HCT116 (cell line): Measurements from ENCODE around the gene ST3GAL3. TPM values are rescaled to one million over a fixed set of nuclear protein-coding genes. Genes with fewer than 3 reads are reported as not detected.

Experiments used
- ATAC-seq: fragments of 200-7000 bp; cut with Tn5 transposase; 2 replicates; pipeline ENCODE4 v1.9.1; 2020; ENCODE audit warnings: mild to moderate bottlenecking, moderate library complexity
- BruUV-seq: library from RNA; stranded (reverse); fragments of 400-500 nt; replicated peaks from 2 replicates; lab custom pipeline; 2021; lab: Mats Ljungman, UMichigan
- CTCF ChIA-PET: fragments of 300-600 bp; sonication (Branson Sonifier 250); formaldehyde crosslinking; loops from one replicate; lab custom pipeline; 2021; ENCODE audit warnings: antibody characterized with exemption; lab: Charles Lee
- POLR2A ChIA-PET: fragments of 300-600, 350-600 bp; sonication (Branson Sonifier 250); formaldehyde crosslinking; loops from one replicate; lab custom pipeline; 2021; ENCODE audit warnings: antibody characterized with exemption; lab: Charles Lee
- RAD21 ChIA-PET, 2 experiments: fragments of 300-600 bp; sonication (Branson Sonifier 250); formaldehyde crosslinking; loops; one replicate each; lab custom pipeline; 2023; ENCODE audit warnings: low total read pairs in 2 of 2; ENCODE audit not compliant: uncharacterized antibody in 2 of 2, unreplicated experiment in 2 of 2, low non-redundant PET in 1 of 2; lab: Charles Lee
- DNase-seq: peaks from one replicate; pipeline ENCODE4 v3.0.0-alpha.2; 2010; ENCODE audit warnings: low read depth, low spot score
- H2AFZ ChIP-seq: fragments of 200-600 bp; shearing (Covaris generic), sonication (generic); 2 replicates; pipeline ENCODE4 v1.6.1; 2017; ENCODE audit warnings: low read depth, mixed run types, mixed read lengths, antibody characterized with exemption, low read length; ENCODE audit not compliant: poor library complexity, severe bottlenecking
- H3K27ac ChIP-seq: 2 replicates; pipeline ENCODE4 v1.5.1; 2012; ENCODE audit warnings: low read depth, low read length
- H3K27me3 ChIP-seq: fragments of 200-600 bp; sonication (generic); 2 replicates; pipeline ENCODE4 v1.6.1; 2016; ENCODE audit warnings: mixed run types, low read length, mixed read lengths; ENCODE audit not compliant: insufficient read depth
- H3K36me3 ChIP-seq, 2 experiments: fragments of 200-500 bp in 1 of 2; fragments of 200-600 bp in 1 of 2; sonication (Bioruptor generic) in 1 of 2; sonication (generic) in 1 of 2; 2 replicates each; pipeline versions ENCODE4 v1.5.1 to v1.6.1; 2014 to 2016; ENCODE audit warnings: low read length in 2 of 2, inconsistent platforms in 1 of 2, mixed read lengths in 1 of 2, mixed run types in 1 of 2; ENCODE audit not compliant: insufficient read depth in 2 of 2, control insufficient read depth in 1 of 2
- H3K4me1 ChIP-seq, 2 experiments: fragments of 200-600 bp in 1 of 2; sonication (generic) in 1 of 2; 2 replicates each; pipeline versions ENCODE4 v1.5.1 to v1.6.1; 2012 to 2017; ENCODE audit warnings: low read length in 2 of 2, inconsistent platforms in 1 of 2, mild to moderate bottlenecking in 1 of 2, mixed read lengths in 1 of 2, mixed run types in 1 of 2, moderate library complexity in 1 of 2; ENCODE audit not compliant: insufficient read depth in 2 of 2, control insufficient read depth in 1 of 2
- H3K4me2 ChIP-seq: fragments of 200-600 bp; sonication (generic); 2 replicates; pipeline ENCODE4 v1.6.1; 2017; ENCODE audit warnings: mixed run types, low read length, mixed read lengths
- H3K4me3 ChIP-seq, 2 experiments: fragments of 200-600 bp in 1 of 2; sonication (generic) in 1 of 2; replicated peaks in 1 of 2; 2 replicates each; pipeline ENCODE4 v1.5.1; 2011 to 2016; ENCODE audit warnings: low read length in 2 of 2, control low read depth in 1 of 2, low read depth in 1 of 2, mild to moderate bottlenecking in 1 of 2, mixed read lengths in 1 of 2, mixed run types in 1 of 2
- H3K79me2 ChIP-seq: fragments of 200-600 bp; sonication (generic); 2 replicates; pipeline ENCODE4 v1.6.1; 2017; ENCODE audit warnings: mild to moderate bottlenecking, mixed run types, low read length, moderate library complexity, mixed read lengths; ENCODE audit not compliant: insufficient read depth
- H3K9ac ChIP-seq: fragments of 200-600 bp; sonication (generic); 2 replicates; pipeline ENCODE4 v1.6.1; 2016; ENCODE audit warnings: low read length, mixed read lengths
- H3K9me2 ChIP-seq: fragments of 200-600 bp; sonication (generic), shearing (Covaris generic); 2 replicates; pipeline ENCODE4 v1.6.1; 2017; ENCODE audit warnings: mixed run types, mild to moderate bottlenecking, moderate library complexity; ENCODE audit not compliant: insufficient read depth
- H3K9me3 ChIP-seq, 2 experiments: fragments of 200-500 bp in 1 of 2; fragments of 200-600 bp in 1 of 2; sonication (Bioruptor generic) in 1 of 2; sonication (generic) in 1 of 2; 2 replicates each; pipeline ENCODE4 v1.6.1; 2014 to 2017; ENCODE audit warnings: low read length in 2 of 2, mixed read lengths in 2 of 2, inconsistent platforms in 1 of 2, low read depth in 1 of 2, mild to moderate bottlenecking in 1 of 2, mixed run types in 1 of 2, moderate library complexity in 1 of 2; ENCODE audit not compliant: control insufficient read depth in 1 of 2, insufficient read depth in 1 of 2
- H4K20me1 ChIP-seq: fragments of 200-600 bp; sonication (generic), shearing (Covaris generic); 2 replicates; pipeline ENCODE4 v1.6.1; 2017; ENCODE audit warnings: mixed run types, mild to moderate bottlenecking, moderate library complexity; ENCODE audit not compliant: insufficient read depth
- CBX3 ChIP-seq: IDR thresholded peaks from 2 replicates; pipeline ENCODE4 v1.6.1; 2012; ENCODE audit warnings: low read depth
- CEBPB ChIP-seq: IDR thresholded peaks from 2 replicates; pipeline ENCODE4 v1.6.1; 2012; ENCODE audit warnings: low read depth
- CTCF ChIP-seq, 3 experiments: fragments of 200-600 bp in 1 of 3; sonication (generic) in 1 of 3; IDR thresholded peaks in 2 of 3; conservative IDR thresholded peaks in 1 of 3; 2 replicates each; pipeline ENCODE4 v1.5.1; 2012 to 2017; ENCODE audit warnings: low read depth in 2 of 3, low read length in 2 of 3, antibody characterized with exemption in 1 of 3, borderline replicate concordance in 1 of 3, control low read depth in 1 of 3, mild to moderate bottlenecking in 1 of 3, mixed read lengths in 1 of 3, mixed run types in 1 of 3, moderate library complexity in 1 of 3; ENCODE audit not compliant: insufficient read depth in 1 of 3
- FOSL1 ChIP-seq: IDR thresholded peaks from 2 replicates; pipeline ENCODE4 v1.6.1; 2012; ENCODE audit warnings: low read depth
- JUND ChIP-seq: IDR thresholded peaks from 2 replicates; pipeline ENCODE4 v1.6.1; 2012
- POLR2A ChIP-seq: IDR thresholded peaks from 2 replicates; pipeline ENCODE4 v1.7.0; 2011; ENCODE audit warnings: borderline replicate concordance; ENCODE audit not compliant: insufficient read depth, insufficient read length; ENCODE audit errors: extremely low read depth
- POLR2AphosphoS5 ChIP-seq: IDR thresholded peaks from 2 replicates; pipeline ENCODE4 v1.6.1; 2011; ENCODE audit warnings: mild to moderate bottlenecking, low read depth, low read length, moderate library complexity
- REST ChIP-seq: IDR thresholded peaks from 2 replicates; pipeline ENCODE4 v1.6.1; 2012; ENCODE audit warnings: low read depth
- SP1 ChIP-seq: IDR thresholded peaks from 2 replicates; pipeline ENCODE4 v1.6.1; 2012; ENCODE audit warnings: low read depth
- SRF ChIP-seq: IDR thresholded peaks from 2 replicates; pipeline ENCODE4 v1.6.1; 2012; ENCODE audit warnings: low read depth
- YY1 ChIP-seq: IDR thresholded peaks from 2 replicates; pipeline ENCODE4 v1.6.1; 2011; ENCODE audit warnings: low read length, low read depth, moderate library complexity, mild to moderate bottlenecking; ENCODE audit not compliant: insufficient replicate concordance; ENCODE audit errors: extremely low read depth
- ZBTB33 ChIP-seq: IDR thresholded peaks from 2 replicates; pipeline ENCODE4 v1.6.1; 2011; ENCODE audit warnings: mild to moderate bottlenecking, low read length, moderate library complexity; ENCODE audit not compliant: insufficient replicate concordance; ENCODE audit errors: extremely low read depth
- intact Hi-C: fragments of 100-400 bp; cut with micrococcal nuclease; formaldehyde crosslinking; loops from 2 replicates; pipeline ENCODE4 v1.10.0; 2022
- total RNA-seq: library from RNA; stranded (reverse); gene quantifications from one replicate; pipeline ENCODE4 v1.2.1, GENCODE V29; 2021; ENCODE audit not compliant: unreplicated experiment
- TF ChIP-seq, protein P1 (sequence below): IDR thresholded peaks from 2 replicates; pipeline ENCODE4 v1.6.1; 2012

ST3GAL3 gene
- total RNA-seq, 1 experiment from 2014 or later = 7.2 TPM

DNA sequence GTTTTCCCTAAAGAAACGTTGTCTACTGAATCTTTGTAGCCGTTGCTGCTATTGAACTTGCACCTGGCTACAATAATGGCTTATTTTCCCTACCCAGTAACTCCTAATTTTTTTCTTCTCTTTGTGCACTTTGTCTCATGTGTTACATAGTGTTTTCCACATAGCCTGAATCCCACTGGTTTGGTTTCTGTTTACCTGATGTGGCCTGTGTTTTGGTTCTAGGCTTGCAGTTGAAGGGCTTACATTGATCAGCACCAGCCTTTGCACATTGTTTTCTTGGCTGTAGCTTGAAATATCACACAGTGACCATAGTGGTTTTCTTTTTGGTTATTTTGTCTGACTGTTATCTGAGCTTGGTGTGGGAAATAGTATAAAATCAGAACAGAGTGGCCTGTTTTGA is 29.5 kb downstream of the ST3GAL3 start:
- Histone ChIP-seq H3K4me3 (no peak overlapping the region), H3K4me1 (no peaks in the 10 kb centered on the region), H3K9me3 (no peaks in the 10 kb centered on the region), H2AFZ (no peak overlapping the region), H3K27me3 (no peaks in the 10 kb centered on the region), H3K36me3 (no peaks in the 10 kb centered on the region), H3K27ac (no peak overlapping the region), H3K4me2 (no peak overlapping the region), H3K9me2 (no peaks in the 10 kb centered on the region), H3K9ac (no peak overlapping the region), H3K79me2 (no peaks in the 10 kb centered on the region), H4K20me1 (no peaks in the 10 kb centered on the region)
- TF ChIP-seq, protein P1, sequence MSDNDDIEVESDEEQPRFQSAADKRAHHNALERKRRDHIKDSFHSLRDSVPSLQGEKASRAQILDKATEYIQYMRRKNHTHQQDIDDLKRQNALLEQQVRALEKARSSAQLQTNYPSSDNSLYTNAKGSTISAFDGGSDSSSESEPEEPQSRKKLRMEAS = no peak
- TF ChIP-seq CTCF (IDR thresholded peaks at IDR 0.05 in 2 of 3, conservative IDR thresholded peaks at IDR 0.05 in 1 of 3; ENCODE audit: borderline replicate concordance in 1 of 3, insufficient read depth in 1 of 3, low read depth in 2 of 3, low read length in 2 of 3) = no peak
- TF ChIP-seq SRF = no peak
- no peak for TF ChIP-seq POLR2A
- TF ChIP-seq CEBPB = no peak
- TF ChIP-seq CBX3 = no peak
- no peak for TF ChIP-seq SP1
- TF ChIP-seq YY1 = no peak
- TF ChIP-seq ZBTB33 = no peak
- no peak for TF ChIP-seq REST
- TF ChIP-seq FOSL1 = no peak
- TF ChIP-seq JUND = no peak
- no peak for TF ChIP-seq POLR2AphosphoS5
- ATAC-seq = no peak
- BruUV-seq = no TSS peak
- ChIA-PET RAD21 (no interaction called here), POLR2A (no interaction called here), CTCF (no interaction called here)
- DNase-seq = no peak
- intact Hi-C loops = no loop called here
